HepG2 (cell line): ENCODE results near the gene SAA1. TPM values are rescaled to one million over a fixed set of nuclear protein-coding genes. Genes with fewer than 3 reads are reported as not detected.

Source experiments
- CBX5 ChIP-seq: sonication (generic); formaldehyde crosslinking; IDR thresholded peaks from 2 replicates; pipeline ENCODE4 v1.4.0; 2020; ENCODE audit warnings: missing genetic modification reagents, borderline replicate concordance
- FOXA3 ChIP-seq: IDR thresholded peaks from 2 replicates; pipeline ENCODE4 v1.6.1; 2016; ENCODE audit warnings: missing genetic modification reagents, missing compliant biosample characterization
- FOXO4 ChIP-seq: sonication (generic); formaldehyde crosslinking; conservative IDR thresholded peaks from 2 replicates; pipeline ENCODE4 v1.8.1; 2023; ENCODE audit warnings: missing genetic modification reagents
- FOXP4 ChIP-seq: sonication (generic); formaldehyde crosslinking; IDR thresholded peaks from 2 replicates; pipeline ENCODE4 v1.4.0; 2020; ENCODE audit warnings: missing genetic modification reagents
- GPBP1L1 ChIP-seq: sonication (generic); formaldehyde crosslinking; IDR thresholded peaks from 2 replicates; pipeline ENCODE4 v1.5.0; 2020; ENCODE audit warnings: mild to moderate bottlenecking, missing genetic modification reagents
- HMG20A ChIP-seq: IDR thresholded peaks from 2 replicates; pipeline ENCODE4 v1.6.1; 2016; ENCODE audit warnings: borderline replicate concordance
- KAT7 ChIP-seq: IDR thresholded peaks from 2 replicates; pipeline ENCODE4 v1.6.1; 2018; ENCODE audit warnings: borderline replicate concordance, missing compliant biosample characterization
- KDM4B ChIP-seq: sonication (generic); formaldehyde crosslinking; IDR thresholded peaks from 2 replicates; pipeline ENCODE4 v1.4.0; 2020; ENCODE audit warnings: missing genetic modification reagents
- MIXL1 ChIP-seq: IDR thresholded peaks from 2 replicates; pipeline ENCODE4 v1.6.1; 2016
- PAF1 ChIP-seq: IDR thresholded peaks from 2 replicates; pipeline ENCODE4 v1.6.1; 2016; ENCODE audit warnings: missing genetic modification reagents, missing compliant biosample characterization
- PAXIP1 ChIP-seq: sonication (generic); formaldehyde crosslinking; conservative IDR thresholded peaks from 2 replicates; pipeline ENCODE4 v1.4.0; 2020; ENCODE audit warnings: mild to moderate bottlenecking, missing genetic modification reagents, moderate library complexity
- SATB2 ChIP-seq: sonication (generic); formaldehyde crosslinking; IDR thresholded peaks from 2 replicates; pipeline ENCODE4 v1.5.0; 2020; ENCODE audit warnings: missing genetic modification reagents
- SMYD3 ChIP-seq: sonication (generic); formaldehyde crosslinking; IDR thresholded peaks from 2 replicates; pipeline ENCODE4 v1.8.1; 2023; ENCODE audit warnings: mild to moderate bottlenecking, missing genetic modification reagents
- THRA ChIP-seq: sonication (generic); formaldehyde crosslinking; IDR thresholded peaks from 2 replicates; pipeline ENCODE4 v1.4.0; 2020; ENCODE audit warnings: missing genetic modification reagents, borderline replicate concordance
- ZNF331 ChIP-seq: sonication (generic); formaldehyde crosslinking; IDR thresholded peaks from 2 replicates; pipeline ENCODE4 v1.4.0; 2020; ENCODE audit warnings: missing genetic modification reagents
- ZNF382 ChIP-seq: sonication (generic); formaldehyde crosslinking; IDR thresholded peaks from 2 replicates; pipeline ENCODE4 v1.5.0; 2020; ENCODE audit warnings: missing genetic modification reagents, mild to moderate bottlenecking, borderline replicate concordance
- ZNF503 ChIP-seq: sonication (generic); formaldehyde crosslinking; IDR thresholded peaks from 2 replicates; pipeline ENCODE4 v1.4.0; 2020; ENCODE audit warnings: missing genetic modification reagents
- polyA plus RNA-seq, 8 experiments: library from polyadenylated mRNA; depleted of rRNA in 3 of 8; stranded (reverse) in 7 of 8; unstranded in 1 of 8; fragments of >200 nt; fragmentation: Illumina TruSeq in 4 of 8; extraction: Trizol in 4 of 8; gene quantifications; 2 replicates each; pipeline versions ENCODE4 v1.2.1 to v1.2.3, GENCODE V29; 2011 to 2016; ENCODE audit warnings: low read depth in 4 of 8, missing spikeins in 1 of 8, mixed read lengths in 1 of 8; ENCODE audit not compliant: insufficient read depth in 1 of 8
- total RNA-seq, 5 experiments: library from RNA; depleted of rRNA; stranded (reverse); fragments of >200 nt; fragmentation: Illumina TruSeq; extraction: Trizol; gene quantifications; 2 replicates each; pipeline ENCODE4 v1.2.3, GENCODE V29; 2016; ENCODE audit warnings: low read depth in 1 of 5

SAA1 gene
- total and polyA plus RNA-seq, 2 of the 13 experiments (the other 11 are each of a cell fraction or from before 2014, with no cell fraction given): not detected

GRCh38 chr11:18223591-18224387, 42.3 kb upstream of the SAA1 start (continued):
- peak; percentile 99 for TF ChIP-seq PAXIP1
- peak; percentile 67; the same call in 1 of the 2 replicates for TF ChIP-seq KAT7 (CRISPR knock-in tag)
- peak; percentile 99 for TF ChIP-seq FOXP4 (CRISPR knock-in tag)
- TF ChIP-seq ZNF382: no peak
- 0 out of 2 replicates have a peak, but pooled peaks have one; percentile 56 for TF ChIP-seq CBX5 (CRISPR knock-in tag)
- TF ChIP-seq KDM4B (CRISPR knock-in tag): no peak
- no peak for TF ChIP-seq GPBP1L1
- peak; percentile 96 for TF ChIP-seq MIXL1 (CRISPR knock-in tag)
- peak; percentile 82 for TF ChIP-seq ZNF331
- peak; percentile 85; the same call in 1 of the 2 replicates for TF ChIP-seq HMG20A (CRISPR knock-in tag)
- TF ChIP-seq PAF1: no peak
- peak; percentile 96 for TF ChIP-seq FOXA3
- TF ChIP-seq THRA (CRISPR knock-in tag): peak; percentile 13; the same call in 1 of the 2 replicates
- peak; percentile 66 for TF ChIP-seq ZNF503 (CRISPR knock-in tag)
- 0 out of 2 replicates have a peak, but pooled peaks have one; percentile 31 for TF ChIP-seq FOXO4 (CRISPR knock-in tag)
- no peak for TF ChIP-seq SMYD3
- 0 out of 2 replicates have a peak, but pooled peaks have one; percentile 67 for TF ChIP-seq SATB2
